Measurements from ENCODE around the gene KHSRP.

Gene KHSRP, protein sequence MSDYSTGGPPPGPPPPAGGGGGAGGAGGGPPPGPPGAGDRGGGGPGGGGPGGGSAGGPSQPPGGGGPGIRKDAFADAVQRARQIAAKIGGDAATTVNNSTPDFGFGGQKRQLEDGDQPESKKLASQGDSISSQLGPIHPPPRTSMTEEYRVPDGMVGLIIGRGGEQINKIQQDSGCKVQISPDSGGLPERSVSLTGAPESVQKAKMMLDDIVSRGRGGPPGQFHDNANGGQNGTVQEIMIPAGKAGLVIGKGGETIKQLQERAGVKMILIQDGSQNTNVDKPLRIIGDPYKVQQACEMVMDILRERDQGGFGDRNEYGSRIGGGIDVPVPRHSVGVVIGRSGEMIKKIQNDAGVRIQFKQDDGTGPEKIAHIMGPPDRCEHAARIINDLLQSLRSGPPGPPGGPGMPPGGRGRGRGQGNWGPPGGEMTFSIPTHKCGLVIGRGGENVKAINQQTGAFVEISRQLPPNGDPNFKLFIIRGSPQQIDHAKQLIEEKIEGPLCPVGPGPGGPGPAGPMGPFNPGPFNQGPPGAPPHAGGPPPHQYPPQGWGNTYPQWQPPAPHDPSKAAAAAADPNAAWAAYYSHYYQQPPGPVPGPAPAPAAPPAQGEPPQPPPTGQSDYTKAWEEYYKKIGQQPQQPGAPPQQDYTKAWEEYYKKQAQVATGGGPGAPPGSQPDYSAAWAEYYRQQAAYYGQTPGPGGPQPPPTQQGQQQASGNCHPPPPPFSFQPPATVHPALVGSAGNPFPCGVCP

DNA sequence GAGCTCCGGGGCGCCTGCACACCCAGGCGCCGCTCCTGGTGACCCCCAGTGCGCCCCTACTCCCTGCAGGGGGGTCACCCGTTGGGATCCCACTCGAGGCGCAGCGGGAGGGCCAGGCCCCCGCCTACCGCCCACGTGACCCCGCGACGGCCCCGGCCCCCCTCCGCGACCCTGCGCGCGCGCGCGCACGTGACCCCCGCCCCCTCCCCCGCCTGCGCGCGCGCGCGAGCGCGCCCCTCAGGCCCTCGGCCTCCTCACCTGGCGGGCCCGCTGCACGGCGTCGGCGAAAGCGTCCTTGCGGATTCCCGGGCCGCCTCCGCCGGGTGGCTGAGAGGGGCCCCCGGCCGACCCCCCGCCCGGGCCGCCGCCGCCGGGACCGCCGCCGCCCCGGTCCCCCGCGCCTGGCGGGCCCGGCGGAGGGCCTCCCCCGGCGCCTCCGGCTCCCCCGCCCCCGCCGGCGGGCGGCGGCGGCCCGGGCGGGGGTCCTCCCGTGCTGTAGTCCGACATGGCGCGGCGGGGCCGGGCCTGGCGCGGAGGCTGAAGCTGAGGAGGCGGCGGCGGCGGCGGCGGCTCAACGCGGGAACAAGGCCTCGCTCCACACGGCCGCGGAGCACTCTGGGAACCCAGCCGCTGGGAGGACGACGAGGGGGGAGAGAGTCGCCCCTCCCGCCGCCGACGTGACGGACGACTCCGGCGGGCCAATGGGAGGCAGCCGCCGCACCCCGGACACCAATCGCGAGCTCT, at the start of gene KHSRP:
TSS of gene KHSRP (minus strand) at position 617 of the 744 bp plus-strand sequence. CDS start at position 507, 110 bp downstream.
- DNase-seq: no peak

DNA sequence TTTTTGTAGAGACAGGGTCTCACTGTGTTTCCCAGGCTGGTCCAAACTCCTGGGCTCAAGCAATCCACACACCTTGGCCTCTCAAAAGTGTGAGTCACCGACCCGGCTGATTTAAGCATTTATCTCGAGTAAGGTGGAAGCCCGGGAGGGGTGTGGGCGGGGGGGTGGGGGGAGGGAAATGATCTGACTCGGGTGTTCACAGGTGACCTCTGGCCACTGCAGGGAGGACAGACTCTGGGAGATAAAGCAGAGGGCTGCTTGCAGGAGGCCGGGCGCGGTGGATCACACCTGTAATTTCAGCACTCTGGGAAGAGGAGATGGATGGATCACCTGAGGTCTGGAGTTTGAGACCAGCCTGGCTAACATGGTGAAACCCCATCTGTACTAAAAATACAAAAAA, 49.0 kb upstream of the KHSRP start:
- DNase-seq: no peak

DNA sequence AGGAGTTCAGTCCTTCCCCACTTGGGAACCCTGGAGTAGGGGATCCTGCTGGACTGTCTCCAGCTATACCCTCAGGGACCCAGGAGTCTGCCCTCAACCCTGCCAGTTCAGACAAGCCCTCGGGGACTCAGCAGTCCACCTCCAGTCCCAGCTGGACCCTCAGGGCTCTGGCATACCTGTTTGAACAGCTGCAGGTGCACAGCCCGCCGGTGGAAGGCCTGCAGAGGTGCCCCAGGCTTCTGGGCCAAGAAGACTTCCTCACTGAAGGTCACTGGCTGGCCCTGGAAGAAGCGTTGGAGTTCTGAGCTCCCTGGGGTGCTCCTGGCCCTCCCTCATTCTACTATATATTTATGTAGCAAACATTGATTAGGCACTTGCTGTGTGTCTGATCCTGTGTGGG, 48.1 kb upstream of the KHSRP start:
- DNase-seq: no peak

DNA sequence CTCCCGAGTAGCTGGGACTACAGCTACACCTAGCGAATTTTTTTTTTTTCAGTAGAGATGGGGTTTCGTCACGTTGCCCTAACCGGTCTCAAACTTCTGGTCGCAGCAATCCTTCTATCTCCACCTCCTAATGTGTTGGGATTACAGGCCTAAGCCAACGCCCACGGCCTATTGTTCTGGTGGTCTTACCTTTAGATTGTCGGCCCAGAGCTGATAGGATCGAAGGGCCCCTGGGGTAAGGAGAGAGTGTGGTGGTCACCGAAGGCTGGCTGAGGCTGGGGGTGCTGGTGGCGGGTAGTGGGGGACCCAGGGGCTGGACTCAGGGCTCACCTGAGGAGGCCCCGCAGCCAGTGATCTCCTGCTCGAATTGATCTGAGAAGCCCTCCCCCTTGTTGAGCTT, 46.5 kb upstream of the KHSRP start:
- DNase-seq: no peak

DNA sequence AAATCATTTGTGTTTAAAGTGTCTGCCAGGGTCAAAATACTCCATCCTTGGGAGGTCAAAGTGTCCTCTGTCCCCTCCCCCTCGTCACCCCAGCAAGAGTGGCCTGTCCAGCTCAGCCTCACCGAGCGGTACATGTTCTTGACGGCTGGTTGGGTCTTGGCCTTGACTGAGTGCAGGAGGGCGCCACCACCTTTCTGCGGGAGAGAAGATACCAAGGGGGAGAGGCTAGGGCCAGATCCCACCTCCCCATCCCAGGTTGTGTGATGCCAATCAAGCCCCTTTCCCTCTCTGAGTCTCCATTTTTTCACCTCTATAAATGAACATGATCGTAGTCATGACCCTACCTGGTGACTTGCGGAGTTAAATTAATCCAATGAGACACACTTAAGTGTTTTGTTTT, 45.6 kb upstream of the KHSRP start:
- no peak for DNase-seq

DNA sequence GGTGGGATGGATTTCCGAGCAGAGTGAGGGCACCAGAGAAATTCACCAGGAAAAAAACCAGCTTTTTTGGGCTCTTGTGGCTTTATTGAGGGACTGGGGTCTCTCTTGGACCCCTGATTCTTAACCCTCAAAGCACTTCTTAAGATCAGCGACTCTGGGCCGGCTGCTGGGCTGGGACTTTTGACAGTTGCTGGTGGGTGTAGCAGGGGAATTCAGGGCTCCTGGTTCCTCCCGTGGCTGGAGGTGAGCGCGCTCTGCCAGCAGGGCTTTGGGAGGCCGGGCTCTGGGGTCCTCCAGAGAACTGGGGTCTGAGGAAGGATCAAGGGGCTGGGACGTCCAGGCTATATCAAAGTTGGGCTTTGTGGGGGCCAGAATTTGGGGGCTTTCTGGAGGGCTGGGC, 42.8 kb upstream of the KHSRP start:
- no peak for DNase-seq

DNA sequence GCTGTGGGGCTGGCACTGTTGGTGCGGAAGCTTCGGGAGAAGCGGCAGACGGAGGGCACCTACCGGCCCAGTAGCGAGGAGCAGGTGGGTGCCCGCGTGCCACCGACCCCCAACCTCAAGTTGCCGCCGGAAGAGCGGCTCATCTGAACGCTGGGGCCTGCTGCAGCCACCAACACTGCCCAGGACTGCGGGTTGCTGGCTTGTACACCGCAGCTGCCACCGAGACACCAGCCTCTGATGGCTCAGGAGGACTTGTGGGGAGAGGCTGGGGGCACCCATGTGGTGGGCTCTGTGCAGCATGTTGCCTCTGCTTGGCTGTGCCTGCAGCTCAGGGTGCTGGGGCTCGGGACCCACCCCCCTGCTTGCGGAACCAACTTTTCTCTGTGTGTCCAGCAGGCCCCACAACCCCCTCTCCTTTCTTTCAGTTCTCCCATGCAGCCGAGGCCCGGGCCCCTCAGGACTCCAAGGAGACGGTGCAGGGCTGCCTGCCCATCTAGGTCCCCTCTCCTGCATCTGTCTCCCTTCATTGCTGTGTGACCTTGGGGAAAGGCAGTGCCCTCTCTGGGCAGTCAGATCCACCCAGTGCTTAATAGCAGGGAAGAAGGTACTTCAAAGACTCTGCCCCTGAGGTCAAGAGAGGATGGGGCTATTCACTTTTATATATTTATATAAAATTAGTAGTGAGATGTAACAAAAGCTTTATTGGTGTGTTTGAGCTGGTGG, 42.1 kb upstream of the KHSRP start:
- DNase-seq: no peak

DNA sequence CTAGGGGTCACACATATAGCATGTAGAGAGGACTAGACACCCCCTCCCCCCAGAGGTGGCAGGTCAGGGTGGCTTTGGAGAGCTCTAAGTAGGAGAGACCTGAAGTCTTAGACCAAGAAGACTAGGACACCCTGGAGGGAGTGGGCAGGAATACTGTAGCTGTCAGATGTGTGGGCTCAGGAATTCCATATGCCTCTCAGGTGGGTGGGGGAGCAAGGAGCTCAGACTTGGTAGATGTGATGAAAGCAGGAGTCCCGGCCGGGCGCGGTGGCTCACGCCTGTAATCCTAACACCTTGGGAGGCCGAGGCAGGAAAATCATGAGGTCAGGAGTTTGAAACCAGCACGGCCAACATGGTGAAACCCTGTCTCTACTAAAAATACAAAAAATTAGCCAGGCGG, 41.1 kb upstream of the KHSRP start:
- DNase-seq: no peak

DNA sequence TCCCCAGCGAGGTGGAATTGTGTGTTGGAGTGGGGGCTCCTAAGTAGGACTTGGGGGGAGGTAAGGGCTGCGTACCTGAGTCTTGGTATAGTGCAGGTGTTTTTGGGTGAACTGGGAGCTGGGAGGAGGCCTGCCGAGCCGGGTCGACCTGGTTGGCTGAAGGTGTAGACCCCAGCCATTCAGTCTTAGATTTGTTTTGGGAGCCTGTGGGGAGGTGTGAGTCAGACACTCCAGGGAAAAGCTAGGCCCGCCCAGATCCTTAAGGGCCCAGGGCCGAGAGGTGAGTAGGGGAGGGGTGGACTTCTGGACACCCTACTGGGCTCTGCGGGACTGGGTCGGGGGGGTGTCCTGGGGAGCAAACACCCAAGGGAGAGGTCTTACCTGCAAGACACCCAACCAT, 40.4 kb upstream of the KHSRP start:
- DNase-seq: no peak

DNA sequence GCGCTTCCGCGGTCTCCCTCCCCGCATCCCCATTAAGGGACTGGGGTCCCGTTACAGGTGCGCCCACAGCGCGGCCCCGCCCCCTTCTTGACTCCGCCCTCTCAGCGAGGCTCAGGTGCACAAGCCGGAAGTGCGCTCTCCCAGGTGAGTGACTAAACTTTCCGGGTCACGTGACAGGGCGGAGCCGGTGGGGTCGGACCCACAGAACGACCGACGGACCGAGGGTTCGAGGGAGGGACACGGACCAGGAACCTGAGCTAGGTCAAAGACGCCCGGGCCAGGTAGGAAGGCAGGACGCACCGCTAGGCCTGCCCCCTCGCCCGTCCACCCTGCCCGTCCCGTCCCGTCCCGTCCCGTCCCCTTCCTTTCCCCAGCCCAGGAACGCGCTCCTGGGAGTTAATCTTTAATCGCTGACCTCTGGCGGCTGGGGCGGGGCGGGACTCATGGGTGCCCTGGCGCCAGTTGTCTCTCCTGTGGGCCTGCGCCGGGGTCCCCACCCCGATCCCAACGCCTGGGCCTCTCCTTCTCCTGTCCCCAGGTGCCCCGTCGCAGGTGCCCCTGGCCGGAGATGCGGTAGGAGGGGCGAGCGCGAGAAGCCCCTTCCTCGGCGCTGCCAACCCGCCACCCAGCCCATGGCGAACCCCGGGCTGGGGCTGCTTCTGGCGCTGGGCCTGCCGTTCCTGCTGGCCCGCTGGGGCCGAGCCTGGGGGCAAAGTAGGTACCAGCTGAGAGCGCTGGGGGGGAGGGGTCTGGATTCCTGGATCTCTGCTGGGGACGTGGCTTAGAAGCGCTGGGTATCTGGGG, 39.7 kb upstream of the KHSRP start, which contains the start of gene CRB3:
TSS of gene CRB3 (plus strand) at position 202 of the 804 bp plus-strand sequence. CDS start at position 633, 431 bp downstream.
- peak; percentile 93 for DNase-seq

DNA sequence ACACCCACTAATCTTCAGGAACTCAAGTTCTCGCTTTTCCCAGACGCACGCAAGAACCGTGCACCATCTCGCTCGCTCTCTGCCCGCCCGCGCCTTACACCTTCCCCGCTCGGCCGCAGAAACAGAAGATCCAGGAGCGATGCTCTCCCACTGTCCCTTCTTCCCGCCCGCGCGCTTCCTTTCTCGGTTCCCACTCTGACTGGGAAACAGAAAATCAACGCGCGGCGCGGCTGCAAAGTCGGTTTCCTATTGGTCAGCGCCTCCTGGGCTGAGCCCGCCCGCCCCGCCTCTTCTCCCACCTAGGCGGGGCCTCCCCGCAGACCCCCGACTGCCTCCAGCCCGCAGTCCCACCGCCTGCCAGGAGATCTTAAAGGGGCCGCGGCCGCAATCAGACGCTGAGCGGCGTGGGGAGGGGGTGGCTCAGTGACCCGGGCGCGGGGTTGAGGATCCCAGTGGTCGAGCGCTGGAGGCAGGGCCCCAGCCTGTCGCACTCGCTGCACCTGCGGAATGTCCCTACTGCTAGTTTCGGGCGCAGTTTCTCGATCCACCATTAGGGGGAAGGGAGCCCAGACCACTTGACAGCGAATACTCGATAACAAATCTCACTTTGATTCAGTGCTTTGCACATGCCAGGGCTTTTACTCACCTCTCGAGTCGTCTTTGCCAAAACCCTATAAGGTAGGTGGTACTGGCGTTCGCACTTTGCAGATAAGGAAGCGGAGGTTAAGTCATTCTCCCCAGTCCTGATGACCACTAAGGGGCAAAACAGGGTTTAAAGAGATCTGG, 35.7 kb upstream of the KHSRP start:
- DNase-seq: peak; percentile 98

DNA sequence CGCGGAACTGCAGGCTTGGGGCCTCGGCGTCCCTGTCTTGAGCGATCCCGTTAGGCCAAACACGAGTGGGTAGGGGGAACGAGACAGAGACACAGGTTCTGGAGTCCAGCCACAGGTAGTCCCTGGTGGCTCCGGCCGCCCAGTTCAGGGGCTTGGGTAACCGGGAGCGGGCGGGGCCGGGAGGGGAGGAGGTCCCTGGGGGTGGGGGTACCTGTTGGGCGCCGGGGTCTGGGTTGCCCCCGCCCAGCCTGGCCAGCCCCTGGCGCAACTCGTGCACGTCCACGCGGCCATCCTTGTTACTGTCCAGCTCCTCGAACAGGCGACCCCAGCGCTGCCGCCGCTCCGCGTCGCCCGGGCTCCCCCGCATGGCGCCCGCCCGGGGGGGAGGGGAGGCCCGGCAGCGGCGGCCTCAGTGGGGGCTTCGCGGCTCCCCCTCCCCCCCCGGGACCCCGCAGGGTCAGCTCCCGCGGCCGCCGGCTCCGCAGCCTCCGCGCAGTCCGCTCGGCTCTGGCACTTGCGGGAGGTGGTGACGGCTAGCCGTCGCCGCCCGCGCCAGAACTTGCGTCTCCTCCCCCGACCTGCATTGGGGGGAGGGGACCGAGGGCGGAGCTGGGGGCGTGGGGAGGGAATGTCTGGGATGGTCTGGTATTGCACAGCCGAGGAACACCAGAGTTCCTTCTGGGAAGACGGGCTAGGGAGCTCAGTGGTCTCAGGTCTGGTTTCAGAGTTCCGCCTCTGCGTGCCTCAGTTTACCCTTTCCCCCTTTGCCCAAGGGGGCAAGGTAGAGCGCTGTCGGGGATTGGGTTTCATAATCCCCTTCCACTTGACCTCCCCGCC, 34.9 kb upstream of the KHSRP start, which contains the start of gene SLC25A23:
TSS of gene SLC25A23 (minus strand) at position 531 of the 837 bp plus-strand sequence. CDS start at position 367, 164 bp downstream.
- DNase-seq: peak; percentile 52

DNA sequence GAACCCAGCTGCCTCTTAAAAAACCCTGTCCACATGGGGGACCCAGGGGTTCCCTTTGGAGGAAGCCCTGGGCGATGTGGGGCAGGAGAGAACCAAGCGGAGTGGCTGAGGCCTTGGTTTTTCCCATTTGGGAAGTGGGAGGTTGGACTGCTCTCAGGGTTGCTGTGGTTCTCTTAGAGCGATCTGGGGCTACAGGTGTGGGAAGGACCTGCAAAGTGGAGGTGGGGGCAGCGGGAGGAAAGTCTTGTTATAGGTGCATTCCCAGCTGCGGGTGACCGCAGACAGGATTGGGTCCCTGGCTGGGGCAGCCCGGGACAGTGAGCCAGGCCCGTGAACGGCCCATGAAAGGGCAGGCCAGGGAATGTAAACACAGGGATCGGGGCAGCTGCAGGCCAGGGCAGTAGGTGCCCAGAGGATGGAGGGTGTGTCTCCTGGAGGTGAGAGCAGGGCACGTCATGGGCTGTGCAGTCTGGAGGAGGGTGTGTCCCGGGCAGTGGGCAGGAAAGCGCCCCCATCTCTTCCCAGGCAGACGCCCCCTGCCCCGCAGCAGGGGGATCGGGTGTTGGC, 34.2 kb upstream of the KHSRP start:
- DNase-seq: no peak

DNA sequence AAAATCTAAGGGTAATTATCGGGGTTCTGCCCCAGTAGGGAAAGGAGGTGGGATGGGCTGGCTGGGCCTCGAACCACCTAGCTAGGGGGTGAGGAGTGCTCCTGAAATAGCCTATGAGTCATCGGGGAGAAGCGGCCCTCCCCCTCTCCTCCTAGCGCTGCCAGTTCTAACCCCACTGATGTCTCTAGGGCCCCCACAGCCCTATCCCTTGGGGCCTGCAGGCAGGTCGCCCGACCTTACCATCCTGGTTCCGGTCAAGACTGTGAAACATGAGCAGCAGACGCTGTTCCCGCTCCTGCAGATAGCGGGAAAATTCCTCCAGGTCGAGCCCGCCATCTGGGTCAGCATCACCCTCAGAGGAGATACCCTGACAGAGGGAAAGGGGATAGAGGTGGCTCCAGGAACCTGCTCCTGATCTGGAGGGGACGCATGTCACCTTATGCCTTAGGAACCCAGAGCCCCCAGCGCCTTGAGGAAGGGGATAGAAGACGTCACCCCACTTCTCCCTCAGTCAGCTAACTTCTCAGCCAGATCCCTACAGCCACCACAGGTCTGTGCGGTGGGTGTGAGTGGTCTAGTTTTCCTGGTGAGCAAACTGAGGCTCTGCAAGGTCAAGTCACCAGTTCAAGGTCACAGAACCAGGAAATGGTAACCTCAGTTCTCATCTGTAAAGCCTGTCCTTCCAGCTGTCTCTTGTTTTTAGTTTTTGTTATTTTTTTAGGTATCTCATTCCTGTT, 33.5 kb upstream of the KHSRP start:
- DNase-seq: no peak

DNA sequence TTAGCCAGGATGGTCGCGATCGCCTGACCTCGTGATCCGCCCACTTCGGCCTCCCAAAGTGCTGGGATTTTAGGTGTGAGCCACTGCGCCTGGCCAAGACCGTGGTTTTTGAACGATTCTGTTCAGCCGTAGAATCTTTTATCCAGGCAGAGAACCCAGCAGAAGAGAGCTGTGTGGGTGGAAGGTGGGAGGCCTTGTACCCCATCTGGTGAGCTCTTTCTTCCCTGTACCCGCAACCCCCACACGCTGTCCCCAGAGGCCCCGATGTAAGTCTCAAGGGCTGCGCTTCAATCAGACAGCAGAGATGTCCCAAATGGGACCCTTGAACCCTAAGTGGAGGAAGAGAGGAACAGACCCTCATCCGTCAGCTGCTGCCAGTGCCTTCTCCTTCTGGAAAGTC, 31.3 kb upstream of the KHSRP start:
- DNase-seq: no peak

DNA sequence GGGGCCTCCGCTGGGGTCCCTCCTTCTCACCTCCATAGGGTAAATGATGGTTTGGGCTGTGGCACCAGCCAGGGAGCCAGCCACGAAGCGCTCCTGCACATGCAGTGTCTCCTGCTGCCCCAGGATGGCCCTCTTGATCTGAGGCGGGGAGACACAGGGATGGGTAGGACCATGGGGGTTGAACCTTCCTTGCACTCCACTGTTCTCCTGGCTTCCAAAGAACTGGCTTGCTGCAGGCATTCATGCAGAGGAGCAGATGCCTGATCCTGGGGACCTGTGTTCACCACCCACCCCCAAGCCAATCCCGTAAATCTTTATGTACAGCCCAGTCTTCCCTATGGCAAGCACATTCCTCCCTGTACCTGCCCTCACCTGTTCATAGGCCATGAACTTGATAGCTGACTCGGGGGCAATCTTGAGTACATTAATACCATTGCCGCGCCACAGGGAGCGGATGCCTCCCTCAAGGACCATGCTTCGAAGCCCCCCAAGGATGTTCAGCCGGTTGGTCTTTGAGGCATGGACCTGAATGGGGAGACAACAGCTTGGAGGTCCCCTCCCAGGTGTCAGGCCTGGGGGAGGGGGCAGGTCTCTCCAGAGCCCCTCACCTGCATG, 29.4 kb upstream of the KHSRP start:
- no peak for DNase-seq

DNA sequence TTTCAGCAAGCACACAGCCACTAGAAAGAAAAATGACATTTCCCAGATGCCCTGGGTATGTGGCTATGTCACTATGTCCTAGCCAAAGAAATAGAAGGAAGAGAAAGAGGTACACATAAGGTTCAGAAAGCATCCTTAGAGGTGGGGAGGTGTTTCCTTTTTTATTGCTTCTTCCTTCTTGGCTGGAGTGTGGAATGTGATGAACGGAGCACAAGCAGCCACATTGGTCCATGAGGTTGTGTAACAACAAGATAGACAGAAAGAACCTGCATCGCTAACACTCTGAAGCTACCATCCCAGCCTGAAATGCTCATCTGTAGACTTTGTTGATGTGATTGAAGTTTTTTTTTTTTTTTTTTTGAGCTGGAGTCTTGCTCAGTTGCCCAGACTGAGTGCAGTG, 28.3 kb upstream of the KHSRP start:
- no peak for DNase-seq

DNA sequence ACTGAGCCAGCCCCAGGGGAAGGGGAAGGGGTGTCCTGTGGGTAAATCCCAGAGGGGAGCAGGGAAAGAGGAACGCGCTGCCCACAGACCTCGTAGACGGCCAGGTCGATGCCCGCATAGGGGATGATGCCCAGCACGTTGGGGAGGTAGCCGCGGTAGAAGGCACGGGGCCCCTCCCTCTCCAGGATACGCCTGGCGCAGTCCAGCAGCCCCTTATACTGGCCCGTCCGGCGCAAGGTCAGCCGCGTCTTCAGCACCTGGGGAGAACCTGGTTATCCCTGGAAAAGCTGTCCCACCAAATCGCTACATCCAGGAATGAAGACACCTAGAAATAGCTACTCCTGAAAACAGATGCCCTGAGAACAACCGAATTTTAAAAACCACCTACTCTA, 27.6 kb upstream of the KHSRP start:
- no peak for DNase-seq
